ENCODE results near the gene FGF11. TPM values are rescaled to one million over a fixed set of nuclear protein-coding genes. Genes with fewer than 3 reads are reported as not detected.

Gene FGF11
- total RNA-seq, 4 donors from 2014 or later: 1.6 to 2.4 (median 1.9) TPM; not detected in 1

GRCh38 chr17:7403977-7404736, 35.2 kb upstream of the FGF11 start, which contains the start of gene TMEM256:
Gene TMEM256 (minus strand): TSS chr17:7404097. CDS start chr17:7404084, 13 bp downstream.
- H3K27me3 ChIP-seq: peaks cover 17% of the 10 kb centered on the region
- peak within 1 kb of the TSS; percentile 86 to 98 (median 94) for H3K27ac ChIP-seq
- no peaks in the 10 kb centered on the region for H3K9me3 ChIP-seq
- peak within 1 kb of the TSS; percentile 50 to 84 (median 66) for H3K4me3 ChIP-seq
- no peaks in the 10 kb centered on the region for H3K36me3 ChIP-seq
- peak; percentile 99 for DNase-seq
- in situ Hi-C loops (cut with MboI; ENCODE audit: low pct_ligation_motif_present in 1 of 4, low pct_unique_long_range_greater_than_20kb in 1 of 4, low sequenced_read_pairs in 3 of 4) (no loop called here), intact Hi-C loops (cut with DNase I; ENCODE audit: low total_unique reads) (no loop called here)
- TF ChIP-seq EP300 (IDR thresholded peaks at IDR 0.05; ENCODE audit: low read depth) (no peak), CTCF (IDR thresholded peaks at IDR 0.05) (peak in 1 of 5 experiments; percentile 41), POLR2A (IDR thresholded peaks at IDR 0.05) (peak; percentile 98), POLR2AphosphoS5 (IDR thresholded peaks at IDR 0.05) (peak; percentile 99)
- 1% methylated on average over 38 of the region's 49 CpGs; no CpG with 5 or more reads in 1 of the 2 donors for WGBS, 2 donors (ENCODE audit: low coverage in 1 of 2)
- H3K4me1 ChIP-seq: peaks cover 13 to 32% (median 22%) of the 10 kb centered on the region in 4 donors

- Histone ChIP-seq H3K27ac (peak overlapping the region; percentile 86 to 98 (median 94)), H3K27me3 (peaks cover 17% of the 10 kb centered on the region), H3K4me1 (peaks cover 13 to 32% (median 22%) of the 10 kb centered on the region in 4 donors), H3K9me3 (no peaks in the 10 kb centered on the region), H3K36me3 (no peaks in the 10 kb centered on the region), H3K4me3 (peak overlapping the region; percentile 47 to 84 (median 66))
- in situ Hi-C loops (cut with MboI; ENCODE audit: low pct_ligation_motif_present in 1 of 4, low pct_unique_long_range_greater_than_20kb in 1 of 4, low sequenced_read_pairs in 3 of 4): no loop called here
- TF ChIP-seq POLR2AphosphoS5 (IDR thresholded peaks at IDR 0.05) (peak in 2 of 3 donors; percentile 63 to 68), EP300 (IDR thresholded peaks at IDR 0.05; ENCODE audit: low read depth) (no peak), POLR2A (IDR thresholded peaks at IDR 0.05) (peak; percentile 39)
- DNase-seq: no peak
- intact Hi-C loops (cut with DNase I; ENCODE audit: low total_unique reads): no loop called here
- 4% methylated on average over 34 of the region's 65 CpGs; no CpG with 5 or more reads in 1 of the 2 donors for WGBS, 2 donors (ENCODE audit: low coverage in 1 of 2)
Measured at GRCh38 chr17:7404737-7405349, 34.5 kb upstream of the FGF11 start.

- WGBS, 2 donors (ENCODE audit: low coverage in 1 of 2): 22 to 29% methylated on average over 2 to 18 of the region's 38 CpGs
Measured at GRCh38 chr17:7405350-7406234, 33.7 kb upstream of the FGF11 start.

More at GRCh38 chr17:7405350-7406234, 33.7 kb upstream of the FGF11 start:
- peaks cover 13 to 32% (median 22%) of the 10 kb centered on the region in 4 donors for H3K4me1 ChIP-seq
- intact Hi-C loops (cut with DNase I; ENCODE audit: low total_unique reads) (no loop called here), in situ Hi-C loops (cut with MboI; ENCODE audit: low pct_ligation_motif_present in 1 of 4, low pct_unique_long_range_greater_than_20kb in 1 of 4, low sequenced_read_pairs in 3 of 4) (no loop called here)
- H3K36me3 ChIP-seq: no peaks in the 10 kb centered on the region
- no peaks in the 10 kb centered on the region for H3K9me3 ChIP-seq
- peak overlapping the region; percentile 47 to 84 (median 66) for H3K4me3 ChIP-seq
- peak overlapping the region; percentile 86 to 98 (median 94) for H3K27ac ChIP-seq
- no peak for TF ChIP-seq EP300 (IDR thresholded peaks at IDR 0.05; ENCODE audit: low read depth)
- no peak for TF ChIP-seq POLR2A (IDR thresholded peaks at IDR 0.05)
- no peak for TF ChIP-seq POLR2AphosphoS5 (IDR thresholded peaks at IDR 0.05)
- TF ChIP-seq CTCF (IDR thresholded peaks at IDR 0.05): no peak
- peaks cover 17% of the 10 kb centered on the region for H3K27me3 ChIP-seq
- DNase-seq: no peak
